ENCODE measurements around the gene FEV.

FEV gene

GRCh38 chr2:218979846-218980734 is 4.9 kb downstream of the FEV start:
- peak; percentile 81 for DNase-seq (ENCODE audit: low read depth in 2 of 2)

GRCh38 chr2:218975060-218975777 is 9.8 kb downstream of the FEV start:
- no peak for DNase-seq (ENCODE audit: low read depth in 2 of 2)

- DNase-seq (ENCODE audit: low read depth in 2 of 2), result no peak
Measured at GRCh38 chr2:218970894-218971293, 14.1 kb downstream of the FEV start.

GRCh38 chr2:218964041-218964771 is 20.8 kb downstream of the FEV start:
- DNase-seq (ENCODE audit: low read depth in 2 of 2), result no peak

GRCh38 chr2:218963601-218964000 is 21.4 kb downstream of the FEV start:
- no peak for DNase-seq (ENCODE audit: low read depth in 2 of 2)

GRCh38 chr2:218962859-218963492 is 22.0 kb downstream of the FEV start:
- peak; percentile 31 to 37 for DNase-seq (ENCODE audit: low read depth in 2 of 2)

GRCh38 chr2:218961651-218962570 is 23.1 kb downstream of the FEV start:
- DNase-seq (ENCODE audit: low read depth in 2 of 2), result no peak

- DNase-seq (ENCODE audit: low read depth in 2 of 2), result no peak
Measured at GRCh38 chr2:218961229-218961628, 23.8 kb downstream of the FEV start.

- DNase-seq (ENCODE audit: low read depth in 2 of 2), result no peak
Measured at GRCh38 chr2:218960309-218961165, 24.4 kb downstream of the FEV start.

- no peak for DNase-seq (ENCODE audit: low read depth in 2 of 2)
Measured at GRCh38 chr2:218959761-218960308, 25.1 kb downstream of the FEV start.

GRCh38 chr2:218959141-218959731 is 25.7 kb downstream of the FEV start, which contains the start of gene CDK5R2:
CDK5R2 (plus strand) TSS chr2:218959666; CDS start chr2:218959821, 155 bp downstream.
- peak; percentile 61 to 72 for DNase-seq (ENCODE audit: low read depth in 2 of 2)

- no peak for DNase-seq (ENCODE audit: low read depth in 2 of 2)
Measured at GRCh38 chr2:218958276-218958675, 26.7 kb downstream of the FEV start.

- DNase-seq (ENCODE audit: low read depth in 2 of 2), result no peak
Measured at GRCh38 chr2:218957671-218958070, 27.3 kb downstream of the FEV start.

- DNase-seq (ENCODE audit: low read depth in 2 of 2), result no peak
Measured at GRCh38 chr2:218956039-218956438, 28.9 kb downstream of the FEV start.

- no peak for DNase-seq (ENCODE audit: low read depth in 2 of 2)
Measured at GRCh38 chr2:218954541-218955300, 30.3 kb downstream of the FEV start.

- DNase-seq (ENCODE audit: low read depth in 2 of 2), result no peak
Measured at GRCh38 chr2:218953366-218953954, 31.5 kb downstream of the FEV start.

- DNase-seq (ENCODE audit: low read depth in 2 of 2), result no peak
Measured at GRCh38 chr2:218952160-218952559, 32.8 kb downstream of the FEV start.

GRCh38 chr2:218946621-218947020 is 38.4 kb downstream of the FEV start:
- DNase-seq (ENCODE audit: low read depth in 2 of 2), result no peak
